GM19239 (cell line): ENCODE measurements around the gene CCDC102A.

Source experiments
- DNase-seq: peaks from one replicate; pipeline ENCODE4 v3.0.0; 2011; ENCODE audit warnings: low spot score; ENCODE audit not compliant: insufficient read length
- FAIRE-seq: peaks from 2 replicates; lab custom pipeline; 2011; peaks lifted over from hg19 to GRCh38; lab: Jason Lieb, UNC

CCDC102A gene

GRCh38 chr16:57469046-57469445 lies 67.3 kb downstream of the CCDC102A start:
- no peak for FAIRE-seq
- DNase-seq, result no peak

GRCh38 chr16:57468346-57468745 lies 68.0 kb downstream of the CCDC102A start:
- FAIRE-seq (no peak), DNase-seq (no peak)

- no peak for FAIRE-seq
- DNase-seq, result no peak
Measured at GRCh38 chr16:57464523-57464922, 71.8 kb downstream of the CCDC102A start.

GRCh38 chr16:57462978-57463362 lies 73.4 kb downstream of the CCDC102A start:
- DNase-seq, result no peak
- FAIRE-seq, result peak; percentile 76

- FAIRE-seq (peak; percentile 95), DNase-seq (peak; percentile 94)
Measured at GRCh38 chr16:57462209-57462977, 74.0 kb downstream of the CCDC102A start, which contains the start of gene POLR2C. Gene POLR2C, plus strand, starts transcription at chr16:57462679. Its CDS starts 46 bp downstream, at chr16:57462725.
